ENCODE data around the gene OSBPL6.
"Not testable (repeated sequence)": the region's sequence is repeated elsewhere in the genome, so short reads cannot be mapped to it uniquely, and the experiment has no call there.

OSBPL6 gene

GRCh38 chr2:178193823-178194599, at the start of gene OSBPL6:
TSS of gene OSBPL6 (plus strand) at chr2:178194512. CDS start at chr2:178306185, 111,673 bp downstream.
- Histone ChIP-seq H3K27ac (ENCODE audit: low read depth in 2 of 2, low read length in 2 of 2) (peak within 1 kb of the TSS; percentile 61 to 73), H3K4me3 (ENCODE audit: low read length in 2 of 2) (peak within 1 kb of the TSS; percentile 72 to 73), H3K36me3 (ENCODE audit: control insufficient read depth in 2 of 2, insufficient read depth in 2 of 2, low read length in 2 of 2) (no peaks in the 10 kb centered on the region), H3K4me1 (ENCODE audit: control insufficient read depth in 2 of 2, insufficient read depth in 2 of 2, low read length in 2 of 2) (peaks cover 7 to 18% of the 10 kb centered on the region in 2 donors), H3K9me3 (ENCODE audit: control insufficient read depth in 2 of 2, low read length in 2 of 2) (no peaks in the 10 kb centered on the region), H3K9ac (ENCODE audit: low read depth in 1 of 2, low read length in 2 of 2) (peak within 1 kb of the TSS; percentile 48 to 70), H3K27me3 (ENCODE audit: control insufficient read depth in 2 of 2, insufficient read depth in 2 of 2, low read length in 2 of 2) (peaks cover 5 to 16% of the 10 kb centered on the region in 2 donors)

GRCh38 chr2:178152033-178152432, 42.3 kb upstream of the OSBPL6 start:
- no peak overlapping the region for H3K4me3 ChIP-seq (ENCODE audit: low read length in 2 of 2)
- peaks cover 7 to 8% of the 10 kb centered on the region in 2 donors for H3K4me1 ChIP-seq (ENCODE audit: control insufficient read depth in 2 of 2, insufficient read depth in 2 of 2, low read length in 2 of 2)
- H3K27ac ChIP-seq (ENCODE audit: low read depth in 2 of 2, low read length in 2 of 2), result no peak overlapping the region
- no peaks in the 10 kb centered on the region for H3K36me3 ChIP-seq (ENCODE audit: control insufficient read depth in 2 of 2, insufficient read depth in 2 of 2, low read length in 2 of 2)
- no peak overlapping the region for H3K9ac ChIP-seq (ENCODE audit: low read depth in 1 of 2, low read length in 2 of 2)
- peaks cover 0 to 3% of the 10 kb centered on the region in 2 donors for H3K9me3 ChIP-seq (ENCODE audit: control insufficient read depth in 2 of 2, low read length in 2 of 2)
- no peaks in the 10 kb centered on the region for H3K27me3 ChIP-seq (ENCODE audit: control insufficient read depth in 2 of 2, insufficient read depth in 2 of 2, low read length in 2 of 2)

GRCh38 chr2:178152542-178152941, 41.8 kb upstream of the OSBPL6 start:
- no peak overlapping the region for H3K9ac ChIP-seq (ENCODE audit: low read depth in 1 of 2, low read length in 2 of 2)
- H3K4me1 ChIP-seq (ENCODE audit: control insufficient read depth in 2 of 2, insufficient read depth in 2 of 2, low read length in 2 of 2), result peaks cover 7 to 8% of the 10 kb centered on the region in 2 donors
- H3K36me3 ChIP-seq (ENCODE audit: control insufficient read depth in 2 of 2, insufficient read depth in 2 of 2, low read length in 2 of 2), result no peaks in the 10 kb centered on the region
- H3K4me3 ChIP-seq (ENCODE audit: low read length in 2 of 2), result no peak overlapping the region
- H3K9me3 ChIP-seq (ENCODE audit: control insufficient read depth in 2 of 2, low read length in 2 of 2), result peaks cover 0 to 3% of the 10 kb centered on the region in 2 donors
- H3K27me3 ChIP-seq (ENCODE audit: control insufficient read depth in 2 of 2, insufficient read depth in 2 of 2, low read length in 2 of 2), result no peaks in the 10 kb centered on the region
- H3K27ac ChIP-seq (ENCODE audit: low read depth in 2 of 2, low read length in 2 of 2), result no peak overlapping the region

- H3K27me3 ChIP-seq (ENCODE audit: control insufficient read depth in 2 of 2, insufficient read depth in 2 of 2, low read length in 2 of 2), result no peaks in the 10 kb centered on the region
- H3K9ac ChIP-seq (ENCODE audit: low read depth in 1 of 2, low read length in 2 of 2), result no peak overlapping the region
- peaks cover 7 to 8% of the 10 kb centered on the region in 2 donors for H3K4me1 ChIP-seq (ENCODE audit: control insufficient read depth in 2 of 2, insufficient read depth in 2 of 2, low read length in 2 of 2)
- no peaks in the 10 kb centered on the region for H3K36me3 ChIP-seq (ENCODE audit: control insufficient read depth in 2 of 2, insufficient read depth in 2 of 2, low read length in 2 of 2)
- peaks cover 0 to 3% of the 10 kb centered on the region in 2 donors for H3K9me3 ChIP-seq (ENCODE audit: control insufficient read depth in 2 of 2, low read length in 2 of 2)
- no peak overlapping the region for H3K4me3 ChIP-seq (ENCODE audit: low read length in 2 of 2)
- H3K27ac ChIP-seq (ENCODE audit: low read depth in 2 of 2, low read length in 2 of 2), result no peak overlapping the region
Observed at GRCh38 chr2:178152977-178153376, 41.3 kb upstream of the OSBPL6 start.

GRCh38 chr2:178153878-178154277, 40.4 kb upstream of the OSBPL6 start:
- not testable (repeated sequence) for H3K27me3 ChIP-seq (ENCODE audit: control insufficient read depth in 2 of 2, insufficient read depth in 2 of 2, low read length in 2 of 2); H3K9me3 ChIP-seq (ENCODE audit: control insufficient read depth in 2 of 2, low read length in 2 of 2); H3K9ac ChIP-seq (ENCODE audit: low read depth in 1 of 2, low read length in 2 of 2); H3K4me1 ChIP-seq (ENCODE audit: control insufficient read depth in 2 of 2, insufficient read depth in 2 of 2, low read length in 2 of 2); H3K4me3 ChIP-seq (ENCODE audit: low read length in 2 of 2); H3K27ac ChIP-seq (ENCODE audit: low read depth in 2 of 2, low read length in 2 of 2); H3K36me3 ChIP-seq (ENCODE audit: control insufficient read depth in 2 of 2, insufficient read depth in 2 of 2, low read length in 2 of 2)

- no peak overlapping the region for H3K4me3 ChIP-seq (ENCODE audit: low read length in 2 of 2)
- H3K36me3 ChIP-seq (ENCODE audit: control insufficient read depth in 2 of 2, insufficient read depth in 2 of 2, low read length in 2 of 2), result no peaks in the 10 kb centered on the region
- H3K4me1 ChIP-seq (ENCODE audit: control insufficient read depth in 2 of 2, insufficient read depth in 2 of 2, low read length in 2 of 2), result peaks cover 7 to 8% of the 10 kb centered on the region in 2 donors
- no peak overlapping the region for H3K9ac ChIP-seq (ENCODE audit: low read depth in 1 of 2, low read length in 2 of 2)
- peaks cover 0 to 3% of the 10 kb centered on the region in 2 donors for H3K9me3 ChIP-seq (ENCODE audit: control insufficient read depth in 2 of 2, low read length in 2 of 2)
- H3K27ac ChIP-seq (ENCODE audit: low read depth in 2 of 2, low read length in 2 of 2), result no peak overlapping the region
- H3K27me3 ChIP-seq (ENCODE audit: control insufficient read depth in 2 of 2, insufficient read depth in 2 of 2, low read length in 2 of 2), result no peaks in the 10 kb centered on the region
Observed at GRCh38 chr2:178155524-178155923, 38.8 kb upstream of the OSBPL6 start.

- Histone ChIP-seq H3K36me3 (ENCODE audit: control insufficient read depth in 2 of 2, insufficient read depth in 2 of 2, low read length in 2 of 2) (no peaks in the 10 kb centered on the region), H3K9ac (ENCODE audit: low read depth in 1 of 2, low read length in 2 of 2) (no peak overlapping the region), H3K27ac (ENCODE audit: low read depth in 2 of 2, low read length in 2 of 2) (no peak overlapping the region), H3K27me3 (ENCODE audit: control insufficient read depth in 2 of 2, insufficient read depth in 2 of 2, low read length in 2 of 2) (no peaks in the 10 kb centered on the region), H3K9me3 (ENCODE audit: control insufficient read depth in 2 of 2, low read length in 2 of 2) (peaks cover 0 to 3% of the 10 kb centered on the region in 2 donors), H3K4me1 (ENCODE audit: control insufficient read depth in 2 of 2, insufficient read depth in 2 of 2, low read length in 2 of 2) (peaks cover under 1 to 1% of the 10 kb centered on the region in 2 donors), H3K4me3 (ENCODE audit: low read length in 2 of 2) (no peak overlapping the region)
Observed at GRCh38 chr2:178157574-178157973, 36.7 kb upstream of the OSBPL6 start.

- Histone ChIP-seq H3K4me3 (ENCODE audit: low read length in 2 of 2) (no peak overlapping the region), H3K27ac (ENCODE audit: low read depth in 2 of 2, low read length in 2 of 2) (no peak overlapping the region), H3K9ac (ENCODE audit: low read depth in 1 of 2, low read length in 2 of 2) (no peak overlapping the region), H3K27me3 (ENCODE audit: control insufficient read depth in 2 of 2, insufficient read depth in 2 of 2, low read length in 2 of 2) (no peaks in the 10 kb centered on the region), H3K4me1 (ENCODE audit: control insufficient read depth in 2 of 2, insufficient read depth in 2 of 2, low read length in 2 of 2) (no peaks in the 10 kb centered on the region), H3K9me3 (ENCODE audit: control insufficient read depth in 2 of 2, low read length in 2 of 2) (no peaks in the 10 kb centered on the region), H3K36me3 (ENCODE audit: control insufficient read depth in 2 of 2, insufficient read depth in 2 of 2, low read length in 2 of 2) (no peaks in the 10 kb centered on the region)
Observed at GRCh38 chr2:178159966-178160365, 34.3 kb upstream of the OSBPL6 start.

- Histone ChIP-seq H3K27ac (ENCODE audit: low read depth in 2 of 2, low read length in 2 of 2) (no peak overlapping the region), H3K9me3 (ENCODE audit: control insufficient read depth in 2 of 2, low read length in 2 of 2) (no peaks in the 10 kb centered on the region), H3K4me1 (ENCODE audit: control insufficient read depth in 2 of 2, insufficient read depth in 2 of 2, low read length in 2 of 2) (no peaks in the 10 kb centered on the region), H3K27me3 (ENCODE audit: control insufficient read depth in 2 of 2, insufficient read depth in 2 of 2, low read length in 2 of 2) (no peaks in the 10 kb centered on the region), H3K36me3 (ENCODE audit: control insufficient read depth in 2 of 2, insufficient read depth in 2 of 2, low read length in 2 of 2) (no peaks in the 10 kb centered on the region), H3K9ac (ENCODE audit: low read depth in 1 of 2, low read length in 2 of 2) (no peak overlapping the region), H3K4me3 (ENCODE audit: low read length in 2 of 2) (no peak overlapping the region)
Observed at GRCh38 chr2:178160601-178161000, 33.7 kb upstream of the OSBPL6 start.

- H3K27ac ChIP-seq (ENCODE audit: low read depth in 2 of 2, low read length in 2 of 2), result no peak overlapping the region
- H3K9me3 ChIP-seq (ENCODE audit: control insufficient read depth in 2 of 2, low read length in 2 of 2), result no peaks in the 10 kb centered on the region
- H3K27me3 ChIP-seq (ENCODE audit: control insufficient read depth in 2 of 2, insufficient read depth in 2 of 2, low read length in 2 of 2), result no peaks in the 10 kb centered on the region
- H3K4me3 ChIP-seq (ENCODE audit: low read length in 2 of 2), result no peak overlapping the region
- no peaks in the 10 kb centered on the region for H3K36me3 ChIP-seq (ENCODE audit: control insufficient read depth in 2 of 2, insufficient read depth in 2 of 2, low read length in 2 of 2)
- no peak overlapping the region for H3K9ac ChIP-seq (ENCODE audit: low read depth in 1 of 2, low read length in 2 of 2)
- H3K4me1 ChIP-seq (ENCODE audit: control insufficient read depth in 2 of 2, insufficient read depth in 2 of 2, low read length in 2 of 2), result no peaks in the 10 kb centered on the region
Observed at GRCh38 chr2:178163395-178163794, 30.9 kb upstream of the OSBPL6 start.

Measured in mucosa of rectum (tissue), 2 donors.